A549 (cell line): ENCODE measurements around the gene UNC5C. TPM values are rescaled to one million over a fixed set of nuclear protein-coding genes. Genes with fewer than 3 reads are reported as not detected.

Source experiments
- ATAC-seq, 2 experiments: fragments of 200-7000 bp in 1 of 2; fragments of >200 bp in 1 of 2; cut with Nextera tagmentation in 1 of 2; cut with Tn5 transposase in 1 of 2; 3 replicates each; pipeline versions ENCODE4 v1.8.0 to v1.9.1; 2018 to 2020; ENCODE audit warnings: mild to moderate bottlenecking in 1 of 2, moderate library complexity in 1 of 2
- CTCF ChIA-PET: fragments of 300-600 bp; sonication (Branson Sonifier 250); formaldehyde crosslinking; extraction: SDS; loops from one replicate; lab custom pipeline; 2021; ENCODE audit warnings: antibody characterized with exemption, inconsistent platforms; lab: Yijun Ruan, JAX
- POLR2A ChIA-PET: fragments of 350-600 bp; formaldehyde crosslinking; extraction: SDS; loops from one replicate; lab custom pipeline; 2021; ENCODE audit warnings: antibody characterized with exemption, inconsistent platforms; lab: Yijun Ruan, JAX
- DNase-seq, 2 experiments: peaks; one replicate each; pipeline versions ENCODE4 v3.0.0 to v3.0.0-alpha.2; 2011 to 2016; ENCODE audit warnings: low read depth in 1 of 2, low spot score in 1 of 2
- FAIRE-seq: peaks from 2 replicates; lab custom pipeline; 2011; peaks lifted over from hg19 to GRCh38; lab: Jason Lieb, UNC
- H3K27ac ChIP-seq, 2 experiments: fragments of >200 bp; sonication (Bioruptor Twin); formaldehyde crosslinking; 3 replicates each; pipeline ENCODE4 v1.5.1; 2016 to 2017
- H3K4me1 ChIP-seq: fragments of >200 bp; sonication (Bioruptor Twin); formaldehyde crosslinking; 3 replicates; pipeline ENCODE4 v1.6.1; 2016
- H3K4me2 ChIP-seq: fragments of >200 bp; sonication (Bioruptor Twin); formaldehyde crosslinking; 3 replicates; pipeline ENCODE4 v1.6.1; 2016
- H3K4me3 ChIP-seq: fragments of >200 bp; sonication (Bioruptor Twin); formaldehyde crosslinking; 3 replicates; pipeline ENCODE4 v1.5.1; 2016
- H3K9me3 ChIP-seq: fragments of >200 bp; sonication (Bioruptor Twin); formaldehyde crosslinking; 3 replicates; pipeline ENCODE4 v1.6.1; 2016
- CBX8 ChIP-seq: fragments of 200-600 bp; sonication (generic); IDR thresholded peaks from 2 replicates; pipeline ENCODE4 v1.6.1; 2016
- CEBPB ChIP-seq, 2 experiments: fragments of >200 bp in 1 of 2; sonication (Bioruptor Twin) in 1 of 2; formaldehyde crosslinking in 1 of 2; IDR thresholded peaks; 2 replicates each; pipeline ENCODE4 v1.6.1; 2012 to 2016
- CHD2 ChIP-seq: fragments of 150-350 bp; IDR thresholded peaks from 2 replicates; pipeline ENCODE4 v1.6.1; 2014; ENCODE audit warnings: low read length; ENCODE audit not compliant: partially characterized antibody
- CTCF ChIP-seq: fragments of >200 bp; sonication (Bioruptor Twin); formaldehyde crosslinking; IDR thresholded peaks from 3 replicates; pipeline ENCODE4 v1.5.1; 2016
- EHF ChIP-seq: fragments of 250-450 bp; sonication (Bioruptor Pico); IDR thresholded peaks from 2 replicates; pipeline ENCODE4 v1.5.0; 2020; ENCODE audit warnings: mild to moderate bottlenecking
- EHMT2 ChIP-seq: fragments of 200-600 bp; sonication (generic); IDR thresholded peaks from 2 replicates; pipeline ENCODE4 v1.6.1; 2016; ENCODE audit warnings: antibody characterized with exemption, low read depth, mild to moderate bottlenecking, moderate library complexity
- ELK1 ChIP-seq: fragments of 150-350 bp; IDR thresholded peaks from 2 replicates; pipeline ENCODE4 v1.6.1; 2014; ENCODE audit warnings: low read depth, mild to moderate bottlenecking, low read length
- FOSL2 ChIP-seq, 2 experiments: fragments of 450-650 bp in 1 of 2; fragments of >200 bp in 1 of 2; sonication (Bioruptor Twin) in 1 of 2; formaldehyde crosslinking; IDR thresholded peaks; 2 replicates each; pipeline versions ENCODE4 v1.5.0 to v1.6.1; 2016 to 2020; ENCODE audit warnings: mild to moderate bottlenecking in 1 of 2, moderate library complexity in 1 of 2
- GATA3 ChIP-seq: IDR thresholded peaks from 2 replicates; pipeline ENCODE4 v1.6.1; 2012; ENCODE audit warnings: borderline replicate concordance
- HDAC2 ChIP-seq: fragments of 200-600 bp; sonication (generic); IDR thresholded peaks from 2 replicates; pipeline ENCODE4 v1.6.1; 2016
- HES2 ChIP-seq: fragments of >200 bp; sonication (Bioruptor Twin); formaldehyde crosslinking; IDR thresholded peaks from 2 replicates; pipeline ENCODE4 v1.6.1; 2016
- HEYL ChIP-seq: fragments of 250-450 bp; sonication (Bioruptor Pico); IDR thresholded peaks from 2 replicates; pipeline ENCODE4 v1.8.0; 2021; ENCODE audit warnings: mild to moderate bottlenecking, moderate library complexity
- HOXA7 ChIP-seq: fragments of 250-450 bp; sonication (Bioruptor Pico); IDR thresholded peaks from 2 replicates; pipeline ENCODE4 v1.5.0; 2020; ENCODE audit warnings: mild to moderate bottlenecking, moderate library complexity
- JUN ChIP-seq, 2 experiments: fragments of >200 bp; sonication (Bioruptor Twin); formaldehyde crosslinking; IDR thresholded peaks; 2 replicates in 1 of 2; 3 replicates in 1 of 2; pipeline ENCODE4 v1.6.1; 2016 to 2017
- JUNB ChIP-seq: fragments of >200 bp; sonication (Bioruptor Twin); formaldehyde crosslinking; IDR thresholded peaks from 2 replicates; pipeline ENCODE4 v1.6.1; 2016
- KDM1A ChIP-seq: fragments of 200-600 bp; sonication (generic); IDR thresholded peaks from 2 replicates; pipeline ENCODE4 v1.6.1; 2016; ENCODE audit warnings: low read depth, mild to moderate bottlenecking
- NFE2L2 ChIP-seq: fragments of 150-350 bp; conservative IDR thresholded peaks from 2 replicates; pipeline ENCODE4 v1.6.1; 2014; ENCODE audit warnings: low read length
- NR3C1 ChIP-seq: fragments of >200 bp; sonication (Bioruptor Twin); formaldehyde crosslinking; IDR thresholded peaks from 3 replicates; pipeline ENCODE4 v1.6.1; 2017
- PBX3 ChIP-seq: IDR thresholded peaks from 2 replicates; pipeline ENCODE4 v1.6.1; 2012
- POLR2AphosphoS2 ChIP-seq: conservative IDR thresholded peaks from 2 replicates; pipeline ENCODE4 v1.6.1; 2012; ENCODE audit warnings: low read length, improper control_type of control experiment, inconsistent platforms
- RAD21 ChIP-seq, 2 experiments: fragments of >200 bp in 1 of 2; sonication (Bioruptor Twin) in 1 of 2; formaldehyde crosslinking in 1 of 2; IDR thresholded peaks in 1 of 2; conservative IDR thresholded peaks in 1 of 2; 2 replicates in 1 of 2; 3 replicates in 1 of 2; pipeline ENCODE4 v1.6.1; 2012 to 2018; ENCODE audit warnings: inconsistent platforms in 1 of 2
- RARB ChIP-seq: fragments of 250-450 bp; sonication (Bioruptor Pico); IDR thresholded peaks from 2 replicates; pipeline ENCODE4 v1.8.0; 2021; ENCODE audit warnings: mild to moderate bottlenecking, moderate library complexity
- RCOR1 ChIP-seq: fragments of 150-350 bp; IDR thresholded peaks from 2 replicates; pipeline ENCODE4 v1.6.1; 2014; ENCODE audit warnings: antibody characterized with exemption, low read length, low read depth
- RFX5 ChIP-seq: fragments of 450-650 bp; IDR thresholded peaks from 2 replicates; pipeline ENCODE4 v1.7.1; 2014; ENCODE audit warnings: antibody characterized with exemption, mild to moderate bottlenecking, moderate library complexity
- SMC3 ChIP-seq: fragments of >200 bp; sonication (Bioruptor Twin); formaldehyde crosslinking; IDR thresholded peaks from 3 replicates; pipeline ENCODE4 v1.6.1; 2018; ENCODE audit warnings: inconsistent platforms
- TP53 ChIP-seq: fragments of 250-450 bp; sonication (Bioruptor Pico); IDR thresholded peaks from 2 replicates; pipeline ENCODE4 v1.5.0; 2021; ENCODE audit warnings: mild to moderate bottlenecking, moderate library complexity
- ZC3H11A ChIP-seq: fragments of 450-650 bp; IDR thresholded peaks from 2 replicates; pipeline ENCODE4 v1.6.1; 2014; ENCODE audit warnings: antibody characterized with exemption, mild to moderate bottlenecking
- WGBS: methylation state at CpG from one replicate; pipeline ENCODE4 v1.1.6; 2017; ENCODE audit errors: missing lambda C conversion rate; 5-methylcytosine and 5-hydroxymethylcytosine counted together
- polyA plus RNA-seq, 4 experiments: library from polyadenylated mRNA; depleted of rRNA in 3 of 4; stranded (reverse); fragments of >200 nt; fragmentation: RNase III in 1 of 4; extraction: RNeasy Plus Mini Kit Qiagen cat#74134 plus additional on column Dnase treatment in 1 of 4; gene quantifications; 2 replicates in 3 of 4; 3 replicates in 1 of 4; pipeline ENCODE4 v1.2.3, GENCODE V29; 2011 to 2017

Gene UNC5C
- polyA plus RNA-seq, 2 of the 4 experiments (the other 2 are of a cell fraction) = 0.13 TPM; not detected in 1

GRCh38 chr4:95510877-95511276, 37.9 kb downstream of the UNC5C start:
- POLR2A ChIA-PET = no interaction called here
- peak overlapping the region; percentile 51 for H3K4me2 ChIP-seq
- CTCF ChIA-PET = interaction anchor here (0.6 to 1.5 kb wide), 5 partner anchors 9 to 842 kb away, joined by 3 to 4 read pairs (median 3); no protein-coding TSS in a partner anchor
- H3K4me3 ChIP-seq = no peak overlapping the region
- WGBS = 42% methylated on average over 2 of the region's 2 CpGs
- ATAC-seq = no peak
- FAIRE-seq = no peak
- H3K27ac ChIP-seq = no peak overlapping the region
- H3K9me3 ChIP-seq = no peaks in the 10 kb centered on the region
- no peak for DNase-seq
- TF ChIP-seq ZC3H11A = no peak
- TF ChIP-seq POLR2AphosphoS2 = no peak
- no peak for TF ChIP-seq JUN (IDR thresholded peaks at IDR 0.05)
- TF ChIP-seq CEBPB (IDR thresholded peaks at IDR 0.05) = no peak
- no peak for TF ChIP-seq EHMT2
- H3K4me1 ChIP-seq = peaks cover 11% of the 10 kb centered on the region; the same call in 2 of the 3 replicates

GRCh38 chr4:95510145-95510544, 38.6 kb downstream of the UNC5C start:
- TF ChIP-seq RAD21 (conservative IDR thresholded peaks at IDR 0.05 in 1 of 2, IDR thresholded peaks at IDR 0.05 in 1 of 2) (peak; percentile 49 to 60), CBX8 (no peak), SMC3 (peak; percentile 65), CTCF (peak; percentile 64)
- Histone ChIP-seq H3K4me2 (peak overlapping the region; percentile 51; the same call in 2 of the 3 replicates), H3K4me1 (peaks cover 11% of the 10 kb centered on the region; the same call in 2 of the 3 replicates), H3K9me3 (no peaks in the 10 kb centered on the region), H3K4me3 (no peak overlapping the region), H3K27ac (no peak overlapping the region)
- 1% methylated on average over 2 of the region's 2 CpGs for WGBS
- ChIA-PET CTCF (interaction anchor here (0.6 to 1.5 kb wide), 4 partner anchors 10 to 304 kb away, joined by 3 to 4 read pairs (median 4); no protein-coding TSS in a partner anchor), POLR2A (no interaction called here)
- DNase-seq (peak in 1 of 2 experiments; percentile 17), FAIRE-seq (no peak), ATAC-seq (peak in 1 of 2 experiments; percentile 56; a peak in 1 of 6 replicates)

GRCh38 chr4:95508421-95508820, 40.4 kb downstream of the UNC5C start:
- POLR2A ChIA-PET = no interaction called here
- WGBS = 7% methylated on average over 1 of the region's 1 CpG
- no peak for TF ChIP-seq PBX3
- no peak for TF ChIP-seq GATA3
- TF ChIP-seq JUNB = no peak
- no peak for TF ChIP-seq RARB
- H3K9me3 ChIP-seq = no peaks in the 10 kb centered on the region
- H3K27ac ChIP-seq = no peak overlapping the region
- no peak overlapping the region for H3K4me3 ChIP-seq
- DNase-seq = no peak
- no peak overlapping the region for H3K4me2 ChIP-seq
- peaks cover 11% of the 10 kb centered on the region; the same call in 2 of the 3 replicates for H3K4me1 ChIP-seq
- no peak for FAIRE-seq
- CTCF ChIA-PET = no interaction called here
- ATAC-seq = no peak

- TF ChIP-seq CHD2 (no peak), NR3C1 (no peak), HOXA7 (CRISPR knock-in tag) (no peak), POLR2AphosphoS2 (no peak), JUN (IDR thresholded peaks at IDR 0.05) (no peak), RFX5 (no peak), KDM1A (no peak), ELK1 (no peak), TP53 (CRISPR knock-in tag) (no peak), NFE2L2 (no peak), SMC3 (no peak), HES2 (no peak), HDAC2 (no peak), RCOR1 (no peak), EHF (CRISPR knock-in tag) (no peak), PBX3 (no peak), FOSL2 (IDR thresholded peaks at IDR 0.05) (no peak), FOSL2 (CRISPR knock-in tag; IDR thresholded peaks at IDR 0.05) (no peak), HEYL (CRISPR knock-in tag) (no peak)
- DNase-seq = no peak
- Histone ChIP-seq H3K4me1 (peaks cover 11% of the 10 kb centered on the region; the same call in 2 of the 3 replicates), H3K9me3 (no peaks in the 10 kb centered on the region), H3K27ac (no peak overlapping the region), H3K4me2 (no peak overlapping the region), H3K4me3 (no peak overlapping the region)
- POLR2A ChIA-PET = no interaction called here
- FAIRE-seq = no peak
- CTCF ChIA-PET = no interaction called here
- 80% methylated on average over 5 of the region's 5 CpGs for WGBS
- no peak for ATAC-seq
Observed at GRCh38 chr4:95507561-95507960, 41.2 kb downstream of the UNC5C start.
